ENCODE results near the gene TSPAN12. TPM values are rescaled to one million over a fixed set of nuclear protein-coding genes. Genes with fewer than 3 reads are reported as not detected.
A peak's percentile ranks its signal among the peaks of the same experiment; 100 is the strongest.
"Not testable (repeated sequence)": the region's sequence is repeated elsewhere in the genome, so short reads cannot be mapped to it uniquely, and the experiment has no call there.

Gene TSPAN12
- total and polyA plus RNA-seq, 12 donors, result 9.4 to 166 (median 80.6) TPM

DNA sequence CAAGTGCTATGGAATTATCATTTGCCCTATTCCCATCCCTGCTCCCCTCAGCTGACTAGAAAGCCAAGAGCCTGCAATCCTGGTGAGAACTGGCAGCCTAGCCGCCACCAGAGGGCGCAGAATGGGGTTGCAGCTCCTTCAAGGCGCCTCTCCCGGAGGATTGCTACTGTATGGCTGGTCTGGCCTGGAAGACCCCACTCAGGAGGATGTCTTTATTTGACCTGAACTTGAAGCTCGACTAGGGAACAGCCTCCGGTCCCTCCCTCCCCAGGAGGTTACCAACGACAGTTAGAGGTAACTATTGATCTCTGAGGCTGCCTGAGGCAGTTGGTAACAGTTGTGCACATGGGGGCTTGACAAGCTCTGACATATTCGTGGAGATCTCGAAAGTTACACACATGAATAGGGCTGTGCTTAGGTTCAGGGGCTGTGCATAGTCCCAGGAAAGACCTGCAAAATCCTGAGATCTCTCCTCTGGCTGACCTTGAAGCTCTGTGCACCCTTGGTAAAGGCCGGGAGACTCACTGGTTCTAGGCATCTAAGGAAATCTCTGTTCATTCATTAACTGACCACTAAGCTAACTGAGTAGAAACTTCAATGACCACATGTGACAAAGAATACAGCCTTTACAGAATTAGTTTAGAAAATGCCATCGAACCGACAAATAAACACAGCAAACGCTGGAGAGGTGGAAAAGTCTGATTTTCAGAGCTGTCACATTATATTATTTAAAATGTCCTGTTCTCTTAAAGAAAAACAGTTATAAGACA is 65.7 kb downstream of the TSPAN12 start:
- Histone ChIP-seq H3K36me3 (replicated peaks in 1 of 2) (no peaks in the 10 kb centered on the region), H3K4me1 (replicated peaks in 1 of 2) (no peaks in the 10 kb centered on the region), H3K27me3 (no peaks in the 10 kb centered on the region), H3K9me3 (replicated peaks in 1 of 3) (no peaks in the 10 kb centered on the region), H3K27ac (no peak overlapping the region), H3K4me3 (no peak overlapping the region)
- 49 to 61% (median 53%) methylated on average over 10 to 13 of the region's 13 CpGs for WGBS, 4 donors
- DNase-seq, result peak; percentile 71 to 88 (median 80)
- intact Hi-C loops (cut with DNase I), result loop anchor here in 1 of 2 donors (5.0 to 10.0 kb wide), 2 partner anchors 150 to 313 kb away; no protein-coding TSS in a partner anchor
- no peak for TF ChIP-seq POLR2A (IDR thresholded peaks at IDR 0.05)
- TF ChIP-seq, protein P1, sequence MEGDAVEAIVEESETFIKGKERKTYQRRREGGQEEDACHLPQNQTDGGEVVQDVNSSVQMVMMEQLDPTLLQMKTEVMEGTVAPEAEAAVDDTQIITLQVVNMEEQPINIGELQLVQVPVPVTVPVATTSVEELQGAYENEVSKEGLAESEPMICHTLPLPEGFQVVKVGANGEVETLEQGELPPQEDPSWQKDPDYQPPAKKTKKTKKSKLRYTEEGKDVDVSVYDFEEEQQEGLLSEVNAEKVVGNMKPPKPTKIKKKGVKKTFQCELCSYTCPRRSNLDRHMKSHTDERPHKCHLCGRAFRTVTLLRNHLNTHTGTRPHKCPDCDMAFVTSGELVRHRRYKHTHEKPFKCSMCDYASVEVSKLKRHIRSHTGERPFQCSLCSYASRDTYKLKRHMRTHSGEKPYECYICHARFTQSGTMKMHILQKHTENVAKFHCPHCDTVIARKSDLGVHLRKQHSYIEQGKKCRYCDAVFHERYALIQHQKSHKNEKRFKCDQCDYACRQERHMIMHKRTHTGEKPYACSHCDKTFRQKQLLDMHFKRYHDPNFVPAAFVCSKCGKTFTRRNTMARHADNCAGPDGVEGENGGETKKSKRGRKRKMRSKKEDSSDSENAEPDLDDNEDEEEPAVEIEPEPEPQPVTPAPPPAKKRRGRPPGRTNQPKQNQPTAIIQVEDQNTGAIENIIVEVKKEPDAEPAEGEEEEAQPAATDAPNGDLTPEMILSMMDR (IDR thresholded peaks at IDR 0.05), result peak; percentile 64 to 86 (median 74)

GRCh38 chr7:120785095-120785494 is 72.8 kb downstream of the TSPAN12 start:
- no peak overlapping the region for H3K4me3 ChIP-seq
- no peaks in the 10 kb centered on the region for H3K36me3 ChIP-seq (replicated peaks in 1 of 2)
- TF ChIP-seq, protein P1 (IDR thresholded peaks at IDR 0.05), result no peak
- TF ChIP-seq POLR2A (IDR thresholded peaks at IDR 0.05), result no peak
- H3K9me3 ChIP-seq (replicated peaks in 1 of 3), result no peaks in the 10 kb centered on the region
- H3K4me1 ChIP-seq (replicated peaks in 1 of 2), result no peaks in the 10 kb centered on the region
- intact Hi-C loops (cut with DNase I), result no loop called here
- WGBS, 4 donors, result 30 to 61% (median 43%) methylated on average over 1 of the region's 1 CpG
- DNase-seq, result no peak
- no peaks in the 10 kb centered on the region for H3K27me3 ChIP-seq
- H3K27ac ChIP-seq, result no peak overlapping the region

- H3K27ac ChIP-seq, result no peak overlapping the region
- H3K9me3 ChIP-seq (replicated peaks in 1 of 3), result no peaks in the 10 kb centered on the region
- no peaks in the 10 kb centered on the region for H3K36me3 ChIP-seq (replicated peaks in 1 of 2)
- no peaks in the 10 kb centered on the region for H3K4me1 ChIP-seq (replicated peaks in 1 of 2)
- H3K27me3 ChIP-seq, result no peaks in the 10 kb centered on the region
- 80 to 84% (median 82%) methylated on average over 5 of the region's 5 CpGs for WGBS, 4 donors
- intact Hi-C loops (cut with DNase I), result no loop called here
- no peak overlapping the region for H3K4me3 ChIP-seq
- no peak for TF ChIP-seq POLR2A (IDR thresholded peaks at IDR 0.05)
- TF ChIP-seq, protein P1 (IDR thresholded peaks at IDR 0.05), result no peak
- no peak for DNase-seq
Observed at GRCh38 chr7:120783721-120784120, 74.2 kb downstream of the TSPAN12 start.

DNA sequence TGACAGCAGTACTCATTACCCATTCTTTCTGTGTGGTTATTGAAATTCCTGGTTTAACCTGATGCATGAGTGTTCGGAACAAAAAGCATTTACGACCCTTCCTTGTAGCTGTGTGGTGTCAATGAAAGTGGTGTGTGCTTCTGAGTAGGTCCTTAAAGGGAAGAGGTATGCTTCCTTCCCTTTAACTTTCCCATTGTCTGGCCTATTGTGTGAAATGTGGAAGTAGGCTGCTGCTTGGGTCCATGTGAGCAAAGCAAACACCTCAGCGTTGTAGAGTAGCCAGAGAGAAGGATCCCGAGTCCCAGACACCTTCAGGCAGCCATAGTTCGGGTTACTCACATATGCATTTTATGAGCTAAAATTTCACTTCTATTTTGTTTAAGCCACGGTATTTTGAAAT is 74.7 kb downstream of the TSPAN12 start:
- TF ChIP-seq POLR2A (IDR thresholded peaks at IDR 0.05), result no peak
- TF ChIP-seq, protein P1 (IDR thresholded peaks at IDR 0.05), result no peak
- Histone ChIP-seq H3K4me1 (replicated peaks in 1 of 2) (no peaks in the 10 kb centered on the region), H3K36me3 (replicated peaks in 1 of 2) (no peaks in the 10 kb centered on the region), H3K27ac (no peak overlapping the region), H3K27me3 (no peaks in the 10 kb centered on the region), H3K4me3 (no peak overlapping the region), H3K9me3 (replicated peaks in 1 of 3) (no peaks in the 10 kb centered on the region)
- intact Hi-C loops (cut with DNase I), result no loop called here
- no peak for DNase-seq
- 81 to 91% (median 85%) methylated on average over 6 of the region's 6 CpGs for WGBS, 4 donors

GRCh38 chr7:120781924-120782323 is 76.0 kb downstream of the TSPAN12 start:
- H3K36me3 ChIP-seq (replicated peaks in 1 of 2); H3K27me3 ChIP-seq; H3K4me3 ChIP-seq; H3K4me1 ChIP-seq (replicated peaks in 1 of 2); H3K27ac ChIP-seq; intact Hi-C loops (cut with DNase I); DNase-seq; H3K9me3 ChIP-seq (replicated peaks in 1 of 3): not testable (repeated sequence)
- WGBS, 4 donors, result 88 to 94% (median 94%) methylated on average over 10 of the region's 10 CpGs

Data from adrenal gland (tissue), 12 donors.